IMR-90 (cell line): ENCODE measurements around the gene DMD. TPM values are rescaled to one million over a fixed set of nuclear protein-coding genes. Genes with fewer than 3 reads are reported as not detected.

Experiments
- ATAC-seq: fragments of 200-7000 bp; cut with Tn5 transposase; 2 replicates; pipeline ENCODE4 v1.9.1; 2020; ENCODE audit warnings: low read depth, mild to moderate bottlenecking, moderate library complexity
- BruUV-seq: library from RNA; stranded (reverse); fragments of 400-500 nt; replicated peaks from 2 replicates; lab custom pipeline; 2021; lab: Mats Ljungman, UMichigan
- CTCF ChIA-PET: fragments of 300-600 bp; formaldehyde crosslinking; extraction: SDS; loops from one replicate; lab custom pipeline; 2021; ENCODE audit warnings: antibody characterized with exemption; lab: Yijun Ruan, JAX
- POLR2A ChIA-PET: fragments of 300-600 bp; sonication (Branson Sonifier 250); formaldehyde crosslinking; loops from one replicate; lab custom pipeline; 2022; ENCODE audit warnings: antibody characterized with exemption; ENCODE audit not compliant: unreplicated experiment; lab: Charles Lee
- DNase-seq: peaks from one replicate; pipeline ENCODE4 v3.0.0; 2013
- H2AFZ ChIP-seq: replicated peaks from 2 replicates; pipeline ENCODE3; 2013; ENCODE audit warnings: low read length, mild to moderate bottlenecking; ENCODE audit not compliant: poor library complexity
- H2AK5ac ChIP-seq: 2 replicates; pipeline ENCODE4 v1.6.1; 2013; ENCODE audit warnings: low read depth, low read length, inconsistent platforms
- H2AK9ac ChIP-seq: replicated peaks from 2 replicates; pipeline ENCODE3; 2013; ENCODE audit warnings: mild to moderate bottlenecking, low read depth, low read length, moderate library complexity; ENCODE audit not compliant: poor library complexity
- H2BK120ac ChIP-seq: 2 replicates; pipeline ENCODE4 v1.6.1; 2013; ENCODE audit warnings: low read depth, low read length, inconsistent platforms
- H2BK15ac ChIP-seq: 3 replicates; pipeline ENCODE4 v1.6.1; 2013; ENCODE audit warnings: low read depth, low read length, inconsistent platforms
- H2BK20ac ChIP-seq: 2 replicates; pipeline ENCODE4 v1.6.1; 2013; ENCODE audit warnings: low read depth, mild to moderate bottlenecking, inconsistent platforms, low read length, moderate library complexity
- H2BK5ac ChIP-seq: 2 replicates; pipeline ENCODE4 v1.6.1; 2013; ENCODE audit warnings: mild to moderate bottlenecking, low read depth, low read length, inconsistent platforms; ENCODE audit not compliant: poor library complexity, severe bottlenecking
- H3K14ac ChIP-seq: replicated peaks from 2 replicates; pipeline ENCODE4 v1.6.1; 2013; ENCODE audit warnings: low read depth, low read length, inconsistent platforms
- H3K18ac ChIP-seq: 2 replicates; pipeline ENCODE4 v1.6.1; 2013; ENCODE audit warnings: low read depth, low read length, control low read depth
- H3K23ac ChIP-seq: 2 replicates; pipeline ENCODE4 v1.6.1; 2013; ENCODE audit warnings: low read depth, low read length, inconsistent platforms
- H3K27ac ChIP-seq: 2 replicates; pipeline ENCODE4 v1.5.1; 2013; ENCODE audit warnings: mild to moderate bottlenecking, control low read depth, low read length; ENCODE audit not compliant: insufficient read depth
- H3K27me3 ChIP-seq: 2 replicates; pipeline ENCODE4 v1.6.1; 2013; ENCODE audit warnings: low read length; ENCODE audit not compliant: control insufficient read depth, insufficient read depth
- H3K36me3 ChIP-seq: 2 replicates; pipeline ENCODE4 v1.6.1; 2013; ENCODE audit warnings: low read length, mixed read lengths; ENCODE audit not compliant: control insufficient read depth, insufficient read depth
- H3K4ac ChIP-seq: 2 replicates; pipeline ENCODE4 v1.6.1; 2013; ENCODE audit warnings: low read depth, low read length, inconsistent platforms
- H3K4me1 ChIP-seq: 2 replicates; pipeline ENCODE4 v1.6.1; 2013; ENCODE audit warnings: low read length, mixed read lengths; ENCODE audit not compliant: control insufficient read depth, insufficient read depth
- H3K4me2 ChIP-seq: 2 replicates; pipeline ENCODE4 v1.6.1; 2013; ENCODE audit warnings: low read depth, mild to moderate bottlenecking, control low read depth, low read length, moderate library complexity
- H3K4me3 ChIP-seq: 2 replicates; pipeline ENCODE4 v1.5.1; 2013; ENCODE audit warnings: low read depth, mild to moderate bottlenecking, control low read depth, low read length, moderate library complexity; ENCODE audit not compliant: insufficient read depth
- H3K56ac ChIP-seq: 2 replicates; pipeline ENCODE4 v1.6.1; 2013; ENCODE audit warnings: low read length, inconsistent platforms; ENCODE audit not compliant: insufficient read depth; ENCODE audit errors: extremely low read depth
- H3K79me1 ChIP-seq, 2 experiments: 2 replicates each; pipeline ENCODE4 v1.6.1; 2013; ENCODE audit warnings: low read length in 2 of 2, inconsistent platforms in 1 of 2, low read depth in 1 of 2
- H3K9ac ChIP-seq: 2 replicates; pipeline ENCODE4 v1.6.1; 2013; ENCODE audit warnings: low read depth, low read length, control low read depth
- H3K9me1 ChIP-seq: 2 replicates; pipeline ENCODE4 v1.6.1; 2013; ENCODE audit warnings: low read length, inconsistent platforms; ENCODE audit not compliant: insufficient read depth
- H3K9me3 ChIP-seq: 2 replicates; pipeline ENCODE4 v1.6.1; 2013; ENCODE audit warnings: low read length; ENCODE audit not compliant: control insufficient read depth, insufficient read depth
- H4K20me1 ChIP-seq: 2 replicates; pipeline ENCODE4 v1.6.1; 2013; ENCODE audit warnings: low read length, inconsistent platforms; ENCODE audit not compliant: insufficient read depth
- H4K5ac ChIP-seq: 2 replicates; pipeline ENCODE4 v1.6.1; 2013; ENCODE audit warnings: mild to moderate bottlenecking, low read depth, low read length, control low read depth
- H4K8ac ChIP-seq, 2 experiments: 2 replicates each; pipeline ENCODE4 v1.6.1; 2013; ENCODE audit warnings: low read depth in 2 of 2, low read length in 2 of 2, control low read depth in 1 of 2, inconsistent platforms in 1 of 2
- H4K91ac ChIP-seq: 2 replicates; pipeline ENCODE4 v1.6.1; 2013; ENCODE audit warnings: low read depth, low read length, inconsistent platforms; ENCODE audit not compliant: insufficient read depth
- CHD1 ChIP-seq: IDR thresholded peaks from 2 replicates; pipeline ENCODE4 v1.6.1; 2012; ENCODE audit warnings: low read depth, low read length, improper control_type of control experiment
- POLR2A ChIP-seq: IDR thresholded peaks from 2 replicates; pipeline ENCODE4 v1.6.1; 2012; ENCODE audit warnings: mild to moderate bottlenecking, low read depth, low read length
- WGBS, 2 experiments: methylation state at CpG; one replicate each; pipeline versions ENCODE4 v1.1.5 to v1.1.7; 2013; ENCODE audit warnings: missing lambda C conversion rate in 2 of 2; ENCODE audit not compliant: insufficient read length in 1 of 2; ENCODE audit errors: extremely low coverage in 2 of 2; 5-methylcytosine and 5-hydroxymethylcytosine counted together
- dilution Hi-C: fragments of 300-500 bp; cut with HindIII; formaldehyde crosslinking; loops from one replicate; pipeline ENCODE4 v1.14.3; 2018; ENCODE audit warnings: low sequenced_read_pairs; ENCODE audit not compliant: unreplicated experiment
- in situ Hi-C: fragments of 300-500 bp; cut with MboI; formaldehyde crosslinking; loops from 3 replicates; pipeline ENCODE4 v1.14.3; 2019; ENCODE audit warnings: low sequenced_read_pairs, inconsistent platforms, mixed read lengths
- intact Hi-C: fragments of 100-400 bp; cut with micrococcal nuclease; formaldehyde crosslinking; loops from 2 replicates; pipeline ENCODE4 v1.10.0; 2022
- polyA plus RNA-seq, 3 experiments: library from polyadenylated mRNA; depleted of rRNA; stranded (reverse); fragments of >200 nt; gene quantifications; 2 replicates each; pipeline ENCODE4 v1.2.3, GENCODE V29; 2012; ENCODE audit warnings: low replicate concordance in 1 of 3
- total RNA-seq: library from RNA; depleted of rRNA; stranded (reverse); fragments of >200 nt; gene quantifications from 2 replicates; pipeline ENCODE4 v1.2.3, GENCODE V29; 2012

Gene DMD
- total and polyA plus RNA-seq, 2 of the 4 experiments (the other 2 are of a cell fraction), result 6.6 to 11.8 TPM

- Histone ChIP-seq H3K4me3 (no peak overlapping the region), H2BK20ac (no peak overlapping the region), H3K9me3 (no peaks in the 10 kb centered on the region), H3K4ac (no peak overlapping the region), H3K14ac (no peak overlapping the region), H4K5ac (no peak overlapping the region), H3K23ac (no peak overlapping the region), H3K27ac (no peak overlapping the region), H2AK5ac (no peak overlapping the region), H2BK5ac (no peak overlapping the region), H3K4me1 (no peaks in the 10 kb centered on the region), H2AK9ac (no peak overlapping the region), H3K79me1 (no peaks in the 10 kb centered on the region), H3K4me2 (no peak overlapping the region), H3K36me3 (no peaks in the 10 kb centered on the region), H2BK120ac (no peak overlapping the region), H2AFZ (no peak overlapping the region), H3K56ac (no peak overlapping the region), H4K8ac (no peak overlapping the region), H3K9ac (no peak overlapping the region), H3K18ac (no peak overlapping the region), H2BK15ac (no peak overlapping the region), H3K9me1 (no peaks in the 10 kb centered on the region), H4K91ac (no peak overlapping the region), H4K20me1 (no peaks in the 10 kb centered on the region), H3K27me3 (no peaks in the 10 kb centered on the region)
- POLR2A ChIA-PET, result no interaction called here
- CTCF ChIA-PET, result no interaction called here
- DNase-seq, result no peak
- intact Hi-C loops (no loop called here), dilution Hi-C loops (no loop called here), in situ Hi-C loops (no loop called here)
- BruUV-seq, result no TSS peak
- 89% methylated on average over 2 of the region's 5 CpGs; no CpG with 5 or more reads in 1 of the 2 experiments for WGBS, 2 experiments
- TF ChIP-seq CHD1, result no peak
- no peak for TF ChIP-seq POLR2A
- no peak for ATAC-seq
Observed at GRCh38 chrX:31166416-31166815, 2044.9 kb downstream of the DMD start.
